CD1c-positive myeloid dendritic cell (primary cell): ENCODE data around the gene RGN.
"Not testable (repeated sequence)": the region's sequence is repeated elsewhere in the genome, so short reads cannot be mapped to it uniquely, and the experiment has no call there.

ENCODE experiments used
- DNase-seq: peaks from one replicate; pipeline ENCODE4 v3.0.0-alpha.2; 2016; ENCODE audit errors: extremely low spot score

Gene RGN

DNA sequence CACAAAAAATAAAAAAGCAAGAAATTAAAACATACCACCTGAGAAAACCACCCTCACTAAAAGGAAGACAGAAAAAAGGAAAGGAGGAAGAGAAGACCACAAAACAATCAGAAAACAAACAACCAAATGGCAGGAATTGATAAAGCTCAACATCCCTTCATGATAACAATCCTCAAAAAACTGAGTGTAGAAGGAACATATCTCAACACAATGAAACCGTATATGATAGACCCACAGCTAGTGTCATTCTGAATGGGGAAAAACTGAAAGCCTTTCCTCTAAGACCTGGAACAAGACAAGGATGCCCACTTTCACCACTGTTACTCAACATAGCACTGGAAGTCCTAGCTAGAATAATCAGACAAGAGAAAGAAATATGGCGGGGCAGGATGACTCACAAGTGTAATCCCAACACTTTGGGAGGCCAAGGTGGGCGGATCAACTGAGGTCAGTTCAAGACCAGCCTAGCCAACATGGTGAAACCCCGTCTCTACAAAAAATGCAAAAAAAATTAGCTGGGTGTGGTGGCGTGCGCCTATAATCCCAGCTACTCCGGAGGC, 38.4 kb downstream of the RGN start:
- DNase-seq, result not testable (repeated sequence)

DNA sequence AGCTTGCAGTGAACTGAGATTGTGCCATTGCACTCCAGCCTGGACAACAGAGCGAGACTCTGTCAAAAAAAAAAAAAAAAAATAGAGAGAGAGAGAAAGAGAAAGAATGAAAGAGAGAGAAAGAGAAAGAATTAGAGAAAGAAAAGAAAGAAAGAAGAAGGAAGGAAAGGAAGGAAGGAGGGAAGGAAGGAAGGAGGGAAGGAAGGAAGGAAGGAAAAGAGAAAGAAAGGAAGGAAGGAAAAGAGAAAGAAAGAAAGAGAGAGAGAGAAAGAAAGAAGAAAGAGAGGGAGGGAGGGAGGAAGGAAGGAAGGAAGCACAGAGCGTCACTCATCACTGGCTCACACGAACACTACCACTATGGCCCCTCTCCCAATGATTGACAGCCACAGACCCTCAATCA, 46.2 kb downstream of the RGN start:
- not testable (repeated sequence) for DNase-seq

DNA sequence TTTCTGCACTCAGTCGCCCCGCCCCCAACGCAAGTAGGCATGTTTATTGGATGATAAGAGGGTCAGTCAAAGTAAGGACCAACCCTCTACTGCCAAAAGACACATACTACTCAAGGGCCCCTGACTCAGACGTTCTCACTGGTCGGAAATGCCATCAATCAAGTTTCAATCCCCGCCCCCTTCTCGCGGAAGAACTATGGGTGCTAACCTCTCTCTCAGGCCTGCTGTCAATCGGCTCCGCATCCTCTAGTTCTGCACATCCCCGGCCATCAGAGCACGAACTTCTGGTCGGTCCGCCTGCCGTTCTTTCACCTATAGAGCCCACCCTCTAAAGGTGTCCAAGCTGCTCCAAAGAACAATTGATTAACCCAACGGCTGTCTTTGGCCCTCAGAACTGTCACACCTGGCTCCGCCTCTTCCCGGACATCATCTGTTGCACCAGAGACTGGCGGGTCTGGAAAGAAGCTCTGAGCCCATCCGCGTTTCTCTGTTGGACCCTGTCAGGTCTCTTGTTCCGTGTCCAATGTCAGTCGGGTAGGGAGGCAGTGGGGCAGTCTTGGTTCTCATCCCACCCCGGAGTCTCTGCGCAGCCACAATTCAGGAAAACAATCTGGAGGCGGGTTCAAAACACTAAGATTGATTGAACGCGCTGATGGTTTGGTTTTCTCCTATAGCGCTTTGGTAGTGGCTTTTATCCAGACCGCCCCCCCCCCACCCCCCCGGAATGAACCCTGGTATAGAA, 51.1 kb downstream of the RGN start:
- peak; percentile 93 for DNase-seq

DNA sequence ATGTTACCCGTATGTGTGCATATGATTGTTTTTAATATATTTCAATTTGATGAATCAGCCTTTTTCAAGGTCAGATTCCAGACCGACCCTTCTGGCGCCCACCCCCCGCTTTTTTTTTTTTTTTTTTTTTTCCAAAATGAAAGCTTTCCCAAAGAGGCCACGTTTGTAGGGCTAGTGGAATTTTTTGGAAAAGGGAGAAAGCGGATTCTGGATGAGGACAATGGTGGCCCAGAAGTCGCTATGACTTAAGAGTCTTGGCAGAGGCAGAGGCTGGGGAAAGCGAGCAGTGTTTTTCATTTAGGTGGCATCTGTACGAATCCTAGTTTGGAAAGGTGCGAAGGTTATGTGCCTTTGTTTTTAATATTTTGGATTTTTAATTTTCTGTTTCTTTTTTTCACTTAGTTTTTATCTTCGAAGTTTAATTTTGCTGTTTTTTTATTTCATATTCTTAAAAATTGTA, 51.7 kb downstream of the RGN start:
- DNase-seq, result no peak

DNA sequence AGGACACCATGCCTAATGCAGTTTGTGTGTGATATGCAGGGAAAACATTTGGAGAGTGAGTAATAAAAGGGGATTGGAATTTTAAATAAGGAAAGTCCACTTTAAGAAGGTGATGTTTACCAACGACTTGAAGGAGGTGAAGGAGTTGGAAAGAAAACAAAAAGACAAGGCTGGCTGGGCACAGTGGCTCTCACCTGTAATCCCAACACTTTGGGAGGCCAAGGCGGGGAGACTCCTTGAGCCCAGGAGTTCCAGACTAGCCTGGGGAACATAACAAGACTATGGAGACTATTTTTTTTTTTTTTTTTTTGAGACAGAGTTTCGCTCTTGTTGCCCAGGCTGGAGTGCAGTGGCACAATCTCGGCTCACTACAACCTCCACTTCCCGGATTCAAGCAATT, 55.2 kb downstream of the RGN start:
- no peak for DNase-seq

DNA sequence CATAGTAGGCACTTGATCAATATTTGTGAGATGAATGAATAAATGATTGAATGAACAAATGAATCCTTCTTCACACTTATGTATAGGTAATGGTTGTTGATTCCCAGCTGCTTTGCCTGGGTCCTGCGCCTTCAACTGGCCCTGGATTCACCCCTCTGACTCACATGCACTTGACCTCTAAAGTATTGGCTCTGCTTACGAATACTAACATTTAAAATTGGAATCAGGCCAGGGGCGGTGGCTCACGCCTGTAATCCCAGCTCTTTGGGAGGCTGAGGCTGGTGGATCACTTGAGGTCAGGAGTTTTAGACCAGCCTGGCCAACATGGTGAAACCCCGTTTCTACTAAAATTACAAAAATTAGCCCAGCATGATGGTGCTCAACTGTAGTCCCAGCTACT, 57.4 kb downstream of the RGN start:
- DNase-seq, result not testable (repeated sequence)

DNA sequence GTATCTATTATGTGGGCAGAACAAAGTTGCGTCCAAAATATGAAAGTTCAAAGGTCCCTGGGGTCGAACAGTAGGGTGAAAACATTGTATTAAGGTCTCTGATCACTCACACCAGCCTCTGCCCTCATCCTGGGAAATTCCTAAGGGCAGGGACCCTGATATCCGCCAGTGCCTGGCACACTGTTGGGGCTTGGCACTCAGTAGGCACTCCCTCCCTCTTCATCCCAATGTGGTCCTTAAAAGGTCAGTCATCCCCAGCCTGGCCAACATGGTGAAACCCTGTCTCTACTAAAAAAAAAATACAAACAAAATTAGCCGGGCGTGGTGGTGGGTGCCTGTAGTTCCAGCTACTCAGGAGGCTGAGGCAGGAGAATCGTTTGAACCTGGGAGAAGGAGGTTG, 59.9 kb downstream of the RGN start:
- DNase-seq, result no peak
